Ishikawa (cell line): ENCODE results near the gene CDC42EP5.

Experiments
- CEBPB ChIP-seq: IDR thresholded peaks from 2 replicates; pipeline ENCODE4 v1.6.1; 2012
- CREB1 ChIP-seq: IDR thresholded peaks from 2 replicates; pipeline ENCODE4 v1.6.1; 2012; ENCODE audit warnings: low read depth
- EGR1 ChIP-seq: IDR thresholded peaks from 2 replicates; pipeline ENCODE4 v1.6.1; 2012
- EP300 ChIP-seq: IDR thresholded peaks from 2 replicates; pipeline ENCODE4 v1.6.1; 2012; ENCODE audit warnings: borderline replicate concordance
- NFIC ChIP-seq: IDR thresholded peaks from 2 replicates; pipeline ENCODE4 v1.6.1; 2012
- REST ChIP-seq: IDR thresholded peaks from 2 replicates; pipeline ENCODE4 v1.6.1; 2012; ENCODE audit warnings: low read depth, mild to moderate bottlenecking
- TAF1 ChIP-seq: IDR thresholded peaks from 2 replicates; pipeline ENCODE4 v1.6.1; 2012; ENCODE audit warnings: low read depth, mild to moderate bottlenecking
- YY1 ChIP-seq: IDR thresholded peaks from 2 replicates; pipeline ENCODE4 v1.6.1; 2012; ENCODE audit warnings: low read depth
- ZBTB7A ChIP-seq: IDR thresholded peaks from 2 replicates; pipeline ENCODE4 v1.6.1; 2012; ENCODE audit warnings: low read depth

Gene CDC42EP5

GRCh38 chr19:54415901-54416673, 57.0 kb downstream of the CDC42EP5 start:
- TF ChIP-seq CREB1 (no peak), EP300 (no peak), REST (no peak)

DNA sequence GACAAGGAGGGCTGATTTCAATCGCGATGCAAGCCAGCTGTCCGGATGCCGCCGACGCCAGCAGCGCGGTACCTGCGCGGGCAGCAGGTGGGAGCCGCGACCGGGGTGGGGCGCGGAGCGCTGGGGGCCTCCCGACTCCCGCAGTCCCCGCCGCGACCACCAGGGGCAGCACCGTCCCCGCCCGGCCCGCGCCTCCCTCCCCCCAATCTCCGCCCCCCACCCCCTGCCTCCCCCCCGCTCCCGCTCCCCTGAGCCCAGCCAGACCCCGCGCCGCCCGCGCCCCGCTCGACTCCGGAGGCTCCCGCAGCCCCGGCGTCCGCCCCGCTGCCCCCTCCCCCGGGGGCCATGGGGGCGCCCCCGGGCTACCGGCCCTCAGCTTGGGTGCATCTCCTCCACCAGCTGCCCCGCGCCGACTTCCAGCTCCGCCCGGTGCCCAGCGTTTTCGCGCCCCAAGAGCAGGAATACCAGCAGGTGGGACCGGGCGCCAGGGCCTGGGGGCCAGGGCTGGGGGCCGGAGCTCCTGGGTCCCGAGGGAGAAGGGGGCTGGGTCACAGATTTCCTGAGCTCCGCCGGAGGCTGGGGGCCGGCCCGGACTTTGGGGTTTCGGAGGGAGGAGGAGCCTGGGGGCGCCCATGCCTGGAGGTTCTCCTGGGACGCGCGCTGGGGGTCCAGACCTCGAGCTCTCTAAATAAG, 57.7 kb downstream of the CDC42EP5 start, which contains the start of gene TTYH1:
Gene TTYH1 (plus strand): TSS at position 257 of the 693 bp plus-strand sequence. CDS start 89 bp downstream, at position 346.
- TF ChIP-seq YY1 (no peak), EP300 (no peak), TAF1 (no peak), NFIC (no peak), EGR1 (no peak), REST (no peak), CEBPB (no peak), ZBTB7A (no peak)
